HepG2 (cell line): Measurements from ENCODE around the gene FOXR1. TPM values are rescaled to one million over a fixed set of nuclear protein-coding genes. Genes with fewer than 3 reads are reported as not detected.

Experiments used
- AHDC1 ChIP-seq: sonication (generic); formaldehyde crosslinking; IDR thresholded peaks from 2 replicates; pipeline ENCODE4 v1.5.1; 2020; ENCODE audit warnings: mild to moderate bottlenecking, missing genetic modification reagents, borderline replicate concordance
- CAMTA2 ChIP-seq: sonication (generic); formaldehyde crosslinking; IDR thresholded peaks from 2 replicates; pipeline ENCODE4 v1.4.0; 2020; ENCODE audit warnings: mild to moderate bottlenecking, missing genetic modification reagents, borderline replicate concordance
- CHCHD3 ChIP-seq: sonication (generic); formaldehyde crosslinking; IDR thresholded peaks from 2 replicates; pipeline ENCODE4 v1.8.0; 2022; ENCODE audit warnings: mild to moderate bottlenecking, missing genetic modification reagents, moderate library complexity
- EHMT2 ChIP-seq: fragments of 200-600 bp; sonication (generic); IDR thresholded peaks from 2 replicates; pipeline ENCODE4 v1.7.0; 2017; ENCODE audit warnings: antibody characterized with exemption, low read depth, low read length, borderline replicate concordance
- GABPA ChIP-seq, 2 experiments: IDR thresholded peaks; 2 replicates each; pipeline ENCODE4 v1.6.1; 2011 to 2016; ENCODE audit warnings: low read depth in 2 of 2, low read length in 1 of 2, missing biosample characterization in 1 of 2, missing genetic modification characterization in 1 of 2
- GTF3A ChIP-seq: sonication (generic); formaldehyde crosslinking; conservative IDR thresholded peaks from 2 replicates; pipeline ENCODE4 v1.4.0; 2020; ENCODE audit warnings: mild to moderate bottlenecking, missing genetic modification reagents
- KLF13 ChIP-seq: sonication (generic); formaldehyde crosslinking; IDR thresholded peaks from 2 replicates; pipeline ENCODE4 v1.4.0; 2020; ENCODE audit warnings: mild to moderate bottlenecking, missing genetic modification reagents
- MTERF4 ChIP-seq: sonication (generic); formaldehyde crosslinking; IDR thresholded peaks from 2 replicates; pipeline ENCODE4 v1.8.0; 2023; ENCODE audit warnings: mild to moderate bottlenecking, missing genetic modification reagents
- NFYB ChIP-seq: sonication (generic); formaldehyde crosslinking; IDR thresholded peaks from 2 replicates; pipeline ENCODE4 v1.4.0; 2020; ENCODE audit warnings: missing genetic modification reagents
- RNF219 ChIP-seq: sonication (generic); formaldehyde crosslinking; IDR thresholded peaks from 2 replicates; pipeline ENCODE4 v1.5.0; 2020; ENCODE audit warnings: mild to moderate bottlenecking, missing genetic modification reagents
- SKIL ChIP-seq: sonication (generic); formaldehyde crosslinking; IDR thresholded peaks from 2 replicates; pipeline ENCODE4 v1.8.0; 2022; ENCODE audit warnings: missing genetic modification reagents, mild to moderate bottlenecking, moderate library complexity, borderline replicate concordance
- ZFP37 ChIP-seq: sonication (generic); formaldehyde crosslinking; IDR thresholded peaks from 2 replicates; pipeline ENCODE4 v1.4.0; 2020; ENCODE audit warnings: missing genetic modification reagents, borderline replicate concordance
- ZNF260 ChIP-seq: sonication (generic); formaldehyde crosslinking; IDR thresholded peaks from 2 replicates; pipeline ENCODE4 v1.4.0; 2020; ENCODE audit warnings: missing genetic modification reagents, low read depth, mild to moderate bottlenecking, borderline replicate concordance
- ZNF746 ChIP-seq: sonication (generic); formaldehyde crosslinking; IDR thresholded peaks from 2 replicates; pipeline ENCODE4 v1.8.0; 2022; ENCODE audit warnings: mild to moderate bottlenecking, missing genetic modification reagents
- ZNF776 ChIP-seq: sonication (generic); formaldehyde crosslinking; IDR thresholded peaks from 2 replicates; pipeline ENCODE4 v1.4.0; 2020; ENCODE audit warnings: mild to moderate bottlenecking, missing genetic modification reagents
- ZNF839 ChIP-seq: sonication (generic); formaldehyde crosslinking; IDR thresholded peaks from 2 replicates; pipeline ENCODE4 v1.4.0; 2020; ENCODE audit warnings: missing genetic modification reagents, mild to moderate bottlenecking, borderline replicate concordance
- polyA plus RNA-seq, 8 experiments: library from polyadenylated mRNA; depleted of rRNA in 3 of 8; stranded (reverse) in 7 of 8; unstranded in 1 of 8; fragments of >200 nt; fragmentation: Illumina TruSeq in 4 of 8; extraction: Trizol in 4 of 8; gene quantifications; 2 replicates each; pipeline versions ENCODE4 v1.2.1 to v1.2.3, GENCODE V29; 2011 to 2016; ENCODE audit warnings: low read depth in 4 of 8, missing spikeins in 1 of 8, mixed read lengths in 1 of 8; ENCODE audit not compliant: insufficient read depth in 1 of 8
- total RNA-seq, 5 experiments: library from RNA; depleted of rRNA; stranded (reverse); fragments of >200 nt; fragmentation: Illumina TruSeq; extraction: Trizol; gene quantifications; 2 replicates each; pipeline ENCODE4 v1.2.3, GENCODE V29; 2016; ENCODE audit warnings: low read depth in 1 of 5

Gene FOXR1
- total and polyA plus RNA-seq, 2 of the 13 experiments (the other 11 are each of a cell fraction or from before 2014, with no cell fraction given): not detected

GRCh38 chr11:118924591-118925585, 46.7 kb upstream of the FOXR1 start (continued):
- TF ChIP-seq ZNF260 (CRISPR knock-in tag) (no peak), ZFP37 (CRISPR knock-in tag) (no peak), MTERF4 (CRISPR knock-in tag) (no peak), KLF13 (CRISPR knock-in tag) (no peak), NFYB (CRISPR knock-in tag) (no peak), ZNF776 (CRISPR knock-in tag) (no peak), ZNF839 (CRISPR knock-in tag) (no peak), CHCHD3 (CRISPR knock-in tag) (0 out of 2 replicates have a peak, but pooled peaks have one; percentile 37), EHMT2 (no peak), SKIL (no peak), ZNF746 (CRISPR knock-in tag) (no peak), RNF219 (CRISPR knock-in tag) (no peak), AHDC1 (CRISPR knock-in tag) (no peak), GABPA (IDR thresholded peaks at IDR 0.05; ENCODE audit: low read depth, low read length) (no peak), GABPA (CRISPR knock-in tag; IDR thresholded peaks at IDR 0.05; ENCODE audit: low read depth) (no peak), CAMTA2 (CRISPR knock-in tag) (0 out of 2 replicates have a peak, but pooled peaks have one; percentile 45), GTF3A (CRISPR knock-in tag) (no peak)
